Measurements from ENCODE around the gene ASCC1. TPM values are rescaled to one million over a fixed set of nuclear protein-coding genes. Genes with fewer than 3 reads are reported as not detected.

Gene ASCC1
- total RNA-seq, 1 experiment from 2014 or later = 27.8 TPM

DNA sequence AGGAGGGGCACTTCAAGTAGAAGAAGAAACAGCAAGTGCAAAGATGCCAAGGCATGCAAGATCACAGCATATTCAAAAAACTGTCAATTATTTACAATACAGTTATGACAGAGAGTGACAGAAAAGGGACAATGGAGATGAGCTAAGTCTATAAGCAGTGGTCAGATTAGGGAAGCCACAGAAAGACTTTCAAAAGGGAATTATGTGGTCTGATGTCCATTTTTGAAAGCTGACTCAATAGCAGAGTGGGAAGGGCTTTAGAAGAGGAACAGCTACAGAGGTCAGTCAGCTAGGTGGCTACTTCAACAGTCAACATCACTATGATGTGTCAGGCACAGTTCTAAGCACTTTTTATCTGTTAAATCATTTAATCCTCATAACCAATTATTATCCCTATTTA lies 82.6 kb downstream of the ASCC1 start:
- Histone ChIP-seq H3K9me3 (ENCODE audit: low read length) (no peaks in the 10 kb centered on the region), H3K79me2 (ENCODE audit: low read length) (0 out of 2 replicates have a peak, but pooled peaks cover 3% of the 10 kb centered on the region), H4K20me1 (ENCODE audit: insufficient read depth, low read depth, low read length) (no peaks in the 10 kb centered on the region), H3K4me3 (ENCODE audit: low read length) (no peak overlapping the region), H3K36me3 (ENCODE audit: insufficient read depth, low read length) (peaks cover 3% of the 10 kb centered on the region; the same call in 1 of the 2 replicates), H3K27ac (ENCODE audit: low read length) (peak overlapping the region; percentile 57), H3K9me2 (replicated peaks; ENCODE audit: insufficient read depth, low read length) (no peaks in the 10 kb centered on the region), H3K4me2 (ENCODE audit: low read depth, low read length, poor library complexity, severe bottlenecking) (no peak overlapping the region), H3K9ac (ENCODE audit: low read length) (no peak overlapping the region), H2AFZ (ENCODE audit: low read length) (no peak overlapping the region), H3K27me3 (ENCODE audit: low read length) (no peaks in the 10 kb centered on the region), H3K4me1 (ENCODE audit: low read length) (peaks cover 24% of the 10 kb centered on the region)
- no peak for DNase-seq

- Histone ChIP-seq H3K9me2 (replicated peaks; ENCODE audit: insufficient read depth, low read length) (no peaks in the 10 kb centered on the region), H3K4me1 (ENCODE audit: low read length) (peaks cover 27% of the 10 kb centered on the region), H3K9me3 (ENCODE audit: low read length) (no peaks in the 10 kb centered on the region), H3K27ac (ENCODE audit: low read length) (peak overlapping the region; percentile 57; the same call in 1 of the 2 replicates), H3K36me3 (ENCODE audit: insufficient read depth, low read length) (peaks cover 3% of the 10 kb centered on the region; the same call in 1 of the 2 replicates), H4K20me1 (ENCODE audit: insufficient read depth, low read depth, low read length) (no peaks in the 10 kb centered on the region), H3K9ac (ENCODE audit: low read length) (no peak overlapping the region), H3K4me3 (ENCODE audit: low read length) (no peak overlapping the region), H3K27me3 (ENCODE audit: low read length) (no peaks in the 10 kb centered on the region), H3K4me2 (ENCODE audit: low read depth, low read length, poor library complexity, severe bottlenecking) (no peak overlapping the region), H3K79me2 (ENCODE audit: low read length) (0 out of 2 replicates have a peak, but pooled peaks cover 3% of the 10 kb centered on the region), H2AFZ (ENCODE audit: low read length) (no peak overlapping the region)
- DNase-seq = no peak
Observed at GRCh38 chr10:72132854-72133253, 83.2 kb downstream of the ASCC1 start.

- no peak overlapping the region for H3K4me3 ChIP-seq (ENCODE audit: low read length)
- no peaks in the 10 kb centered on the region for H3K9me3 ChIP-seq (ENCODE audit: low read length)
- H4K20me1 ChIP-seq (ENCODE audit: insufficient read depth, low read depth, low read length) = no peaks in the 10 kb centered on the region
- no peak overlapping the region for H3K27ac ChIP-seq (ENCODE audit: low read length)
- no peak for DNase-seq
- no peaks in the 10 kb centered on the region for H3K36me3 ChIP-seq (ENCODE audit: insufficient read depth, low read length)
- no peaks in the 10 kb centered on the region for H3K9me2 ChIP-seq (replicated peaks; ENCODE audit: insufficient read depth, low read length)
- H3K79me2 ChIP-seq (ENCODE audit: low read length) = no peaks in the 10 kb centered on the region
- H3K9ac ChIP-seq (ENCODE audit: low read length) = no peak overlapping the region
- H2AFZ ChIP-seq (ENCODE audit: low read length) = no peak overlapping the region
- H3K27me3 ChIP-seq (ENCODE audit: low read length) = no peaks in the 10 kb centered on the region
- H3K4me2 ChIP-seq (ENCODE audit: low read depth, low read length, poor library complexity, severe bottlenecking) = no peak overlapping the region
- peaks cover 12% of the 10 kb centered on the region for H3K4me1 ChIP-seq (ENCODE audit: low read length)
Observed at GRCh38 chr10:72127571-72127970, 88.5 kb downstream of the ASCC1 start.

DNA sequence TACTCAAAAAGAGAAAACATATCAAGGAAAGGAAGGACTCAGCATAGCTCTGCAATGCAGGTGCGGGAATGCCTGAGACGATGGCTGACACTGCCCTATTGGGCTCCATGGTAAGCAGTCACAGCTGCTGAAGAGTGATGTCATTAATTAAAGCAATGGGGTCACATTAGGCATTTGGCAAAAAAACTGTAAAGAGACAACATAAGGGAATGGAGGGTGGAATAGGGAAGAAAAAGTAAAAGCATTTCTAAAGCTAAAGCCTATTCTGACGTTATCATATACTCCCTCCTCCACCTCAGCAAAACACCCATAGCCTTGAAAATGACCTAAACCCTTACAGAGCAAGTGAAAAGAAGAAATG lies 89.2 kb downstream of the ASCC1 start:
- H3K79me2 ChIP-seq (ENCODE audit: low read length) = no peaks in the 10 kb centered on the region
- no peak for DNase-seq
- peaks cover 12% of the 10 kb centered on the region for H3K4me1 ChIP-seq (ENCODE audit: low read length)
- no peaks in the 10 kb centered on the region for H4K20me1 ChIP-seq (ENCODE audit: insufficient read depth, low read depth, low read length)
- H3K9me3 ChIP-seq (ENCODE audit: low read length) = no peaks in the 10 kb centered on the region
- H3K27me3 ChIP-seq (ENCODE audit: low read length) = no peaks in the 10 kb centered on the region
- H3K27ac ChIP-seq (ENCODE audit: low read length) = no peak overlapping the region
- H3K9me2 ChIP-seq (replicated peaks; ENCODE audit: insufficient read depth, low read length) = no peaks in the 10 kb centered on the region
- no peaks in the 10 kb centered on the region for H3K36me3 ChIP-seq (ENCODE audit: insufficient read depth, low read length)
- no peak overlapping the region for H3K4me2 ChIP-seq (ENCODE audit: low read depth, low read length, poor library complexity, severe bottlenecking)
- no peak overlapping the region for H3K9ac ChIP-seq (ENCODE audit: low read length)
- H2AFZ ChIP-seq (ENCODE audit: low read length) = no peak overlapping the region
- no peak overlapping the region for H3K4me3 ChIP-seq (ENCODE audit: low read length)

DNA sequence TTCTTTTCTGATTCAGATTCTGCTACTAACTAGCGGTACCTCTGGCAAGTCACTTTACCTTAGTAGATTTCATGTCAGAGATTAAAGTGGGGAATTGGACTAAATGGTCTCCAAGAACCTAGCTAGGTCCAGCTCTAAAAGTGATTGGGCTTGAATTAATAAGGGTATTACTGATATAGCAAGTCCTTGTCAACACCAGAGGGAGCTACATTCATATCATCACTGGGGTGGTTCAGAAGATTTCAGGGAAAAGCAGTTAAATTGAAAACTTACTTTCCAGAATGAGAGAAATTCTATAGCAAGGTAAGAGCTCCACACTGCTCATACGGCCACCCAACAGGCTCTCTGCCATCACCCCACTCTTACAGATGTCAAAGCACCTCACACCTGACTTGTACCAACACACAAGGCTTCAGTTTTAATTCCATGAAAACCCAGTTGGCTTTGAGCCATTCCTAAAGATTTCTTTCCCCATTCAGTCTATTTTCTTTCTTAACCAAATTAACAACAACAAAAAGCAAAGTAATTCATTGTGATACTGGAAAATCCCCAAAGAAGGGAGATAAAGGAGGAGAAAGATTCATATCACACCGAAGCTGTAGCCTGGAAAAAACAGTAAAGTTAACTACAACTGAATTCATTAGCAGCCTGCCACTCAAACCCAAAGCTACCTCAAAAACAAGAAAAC lies 89.7 kb downstream of the ASCC1 start:
- H3K27me3 ChIP-seq (ENCODE audit: low read length) = no peaks in the 10 kb centered on the region
- H3K9me2 ChIP-seq (replicated peaks; ENCODE audit: insufficient read depth, low read length) = no peaks in the 10 kb centered on the region
- H3K4me1 ChIP-seq (ENCODE audit: low read length) = peaks cover 12% of the 10 kb centered on the region
- no peak overlapping the region for H2AFZ ChIP-seq (ENCODE audit: low read length)
- H3K9ac ChIP-seq (ENCODE audit: low read length) = no peak overlapping the region
- H3K9me3 ChIP-seq (ENCODE audit: low read length) = no peaks in the 10 kb centered on the region
- peak; percentile 77 for DNase-seq
- no peak overlapping the region for H3K27ac ChIP-seq (ENCODE audit: low read length)
- no peak overlapping the region for H3K4me3 ChIP-seq (ENCODE audit: low read length)
- H3K36me3 ChIP-seq (ENCODE audit: insufficient read depth, low read length) = no peaks in the 10 kb centered on the region
- H3K79me2 ChIP-seq (ENCODE audit: low read length) = no peaks in the 10 kb centered on the region
- H4K20me1 ChIP-seq (ENCODE audit: insufficient read depth, low read depth, low read length) = no peaks in the 10 kb centered on the region
- H3K4me2 ChIP-seq (ENCODE audit: low read depth, low read length, poor library complexity, severe bottlenecking) = no peak overlapping the region

- Histone ChIP-seq H3K27ac (ENCODE audit: low read length) (no peak overlapping the region), H3K36me3 (ENCODE audit: insufficient read depth, low read length) (no peaks in the 10 kb centered on the region), H3K4me2 (ENCODE audit: low read depth, low read length, poor library complexity, severe bottlenecking) (no peak overlapping the region), H3K9me3 (ENCODE audit: low read length) (no peaks in the 10 kb centered on the region), H3K27me3 (ENCODE audit: low read length) (no peaks in the 10 kb centered on the region), H2AFZ (ENCODE audit: low read length) (no peak overlapping the region), H3K9me2 (replicated peaks; ENCODE audit: insufficient read depth, low read length) (no peaks in the 10 kb centered on the region), H3K79me2 (ENCODE audit: low read length) (no peaks in the 10 kb centered on the region), H4K20me1 (ENCODE audit: insufficient read depth, low read depth, low read length) (no peaks in the 10 kb centered on the region), H3K4me1 (ENCODE audit: low read length) (peaks cover 12% of the 10 kb centered on the region), H3K9ac (ENCODE audit: low read length) (no peak overlapping the region), H3K4me3 (ENCODE audit: low read length) (no peak overlapping the region)
- DNase-seq = no peak
Observed at GRCh38 chr10:72124989-72125388, 91.1 kb downstream of the ASCC1 start.

- Histone ChIP-seq H3K27ac (ENCODE audit: low read length) (no peak overlapping the region), H3K36me3 (ENCODE audit: insufficient read depth, low read length) (no peaks in the 10 kb centered on the region), H2AFZ (ENCODE audit: low read length) (no peak overlapping the region), H3K9me2 (replicated peaks; ENCODE audit: insufficient read depth, low read length) (no peaks in the 10 kb centered on the region), H4K20me1 (ENCODE audit: insufficient read depth, low read depth, low read length) (no peaks in the 10 kb centered on the region), H3K9ac (ENCODE audit: low read length) (no peak overlapping the region), H3K4me3 (ENCODE audit: low read length) (no peak overlapping the region), H3K27me3 (ENCODE audit: low read length) (no peaks in the 10 kb centered on the region), H3K9me3 (ENCODE audit: low read length) (no peaks in the 10 kb centered on the region), H3K79me2 (ENCODE audit: low read length) (no peaks in the 10 kb centered on the region), H3K4me1 (ENCODE audit: low read length) (peaks cover 12% of the 10 kb centered on the region), H3K4me2 (ENCODE audit: low read depth, low read length, poor library complexity, severe bottlenecking) (no peak overlapping the region)
- DNase-seq = no peak
Observed at GRCh38 chr10:72124381-72124780, 91.7 kb downstream of the ASCC1 start.

- H3K9ac ChIP-seq (ENCODE audit: low read length) = no peak overlapping the region
- 0 out of 2 replicates have a peak overlapping the region, but pooled peaks have one; percentile 13 for H3K27ac ChIP-seq (ENCODE audit: low read length)
- H3K27me3 ChIP-seq (ENCODE audit: low read length) = no peaks in the 10 kb centered on the region
- no peak overlapping the region for H3K4me2 ChIP-seq (ENCODE audit: low read depth, low read length, poor library complexity, severe bottlenecking)
- H3K79me2 ChIP-seq (ENCODE audit: low read length) = no peaks in the 10 kb centered on the region
- H2AFZ ChIP-seq (ENCODE audit: low read length) = no peak overlapping the region
- no peaks in the 10 kb centered on the region for H3K9me3 ChIP-seq (ENCODE audit: low read length)
- no peak overlapping the region for H3K4me3 ChIP-seq (ENCODE audit: low read length)
- H3K9me2 ChIP-seq (replicated peaks; ENCODE audit: insufficient read depth, low read length) = no peaks in the 10 kb centered on the region
- no peaks in the 10 kb centered on the region for H4K20me1 ChIP-seq (ENCODE audit: insufficient read depth, low read depth, low read length)
- no peak for DNase-seq
- no peaks in the 10 kb centered on the region for H3K36me3 ChIP-seq (ENCODE audit: insufficient read depth, low read length)
- peaks cover 10% of the 10 kb centered on the region for H3K4me1 ChIP-seq (ENCODE audit: low read length)
Observed at GRCh38 chr10:72123616-72124015, 92.5 kb downstream of the ASCC1 start.

Data from Karpas-422 (cell line).